Measurements from ENCODE around the gene SPOPL. TPM values are rescaled to one million over a fixed set of nuclear protein-coding genes. Genes with fewer than 3 reads are reported as not detected.

SPOPL gene
- total and polyA plus RNA-seq, 9 of the 15 experiments (the other 6 are each of a cell fraction or from before 2014, with no cell fraction given), result 0.53 to 6.1 (median 4.1) TPM

DNA sequence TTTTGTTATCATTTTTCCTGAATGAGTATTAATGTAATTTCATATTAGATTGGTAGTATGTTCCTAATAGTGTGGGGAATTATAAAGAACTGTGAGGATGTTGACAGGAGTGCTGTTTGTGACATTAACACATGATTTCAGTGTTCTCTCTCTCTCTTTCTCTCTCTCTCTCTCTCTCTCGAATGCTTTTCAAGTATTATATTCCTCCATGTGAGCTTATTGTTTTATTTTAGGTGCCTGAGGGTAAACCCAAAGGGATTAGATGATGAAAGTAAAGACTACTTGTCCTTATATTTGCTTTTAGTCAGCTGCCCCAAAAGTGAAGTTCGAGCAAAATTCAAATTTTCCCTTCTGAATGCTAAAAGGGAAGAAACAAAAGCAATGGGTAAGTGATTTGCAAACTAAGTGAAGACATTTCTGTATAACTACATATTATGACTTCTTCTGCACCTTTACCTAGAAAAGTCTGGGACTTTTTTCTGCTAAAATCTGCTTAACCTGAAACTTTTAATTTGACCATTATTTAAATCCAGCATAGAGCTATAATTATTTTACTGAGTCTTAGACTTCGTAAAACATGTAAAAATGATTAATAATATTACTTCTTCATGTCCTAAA is 49.2 kb downstream of the SPOPL start:
- H3K9ac ChIP-seq (ENCODE audit: insufficient read depth in 1 of 2, low read depth in 2 of 2, low read length in 2 of 2), result no peak overlapping the region
- DNase-seq (ENCODE audit: extremely low read depth in 1 of 4, low spot score in 3 of 4) (no peak), FAIRE-seq (no peak), ATAC-seq (no peak)
- no peak overlapping the region for H3K4me3 ChIP-seq
- no peak overlapping the region for H2AFZ ChIP-seq (ENCODE audit: low read depth, low read length)
- no TSS peak for BruUV-seq (replicated peaks)
- H3K4me1 ChIP-seq (replicated peaks in 1 of 2; ENCODE audit: control insufficient read depth in 2 of 2, insufficient read depth in 2 of 2, low read length in 2 of 2), result no peaks in the 10 kb centered on the region; a peak in 1 of 5 replicates
- H3K36me3 ChIP-seq (ENCODE audit: control insufficient read depth, insufficient read depth, low read length), result no peaks in the 10 kb centered on the region; the same call in 2 of the 3 replicates
- in situ Hi-C loops (cut with MboI) (no loop called here), intact Hi-C loops (cut with micrococcal nuclease) (no loop called here)
- no peaks in the 10 kb centered on the region for H3K27me3 ChIP-seq (ENCODE audit: control insufficient read depth in 2 of 2, insufficient read depth in 2 of 2, low read length in 2 of 2)
- H3K79me2 ChIP-seq (ENCODE audit: control insufficient read depth, insufficient read depth, low read length), result peaks cover 4% of the 10 kb centered on the region; the same call in 1 of the 3 replicates
- H3K9me3 ChIP-seq (replicated peaks; ENCODE audit: control insufficient read depth, insufficient read depth, low read depth, low read length), result no peaks in the 10 kb centered on the region
- H3K4me2 ChIP-seq (ENCODE audit: insufficient read depth, low read length), result no peak overlapping the region
- no peak overlapping the region for H3K27ac ChIP-seq (ENCODE audit: extremely low read depth, low read depth, low read length)
- H4K20me1 ChIP-seq (replicated peaks; ENCODE audit: control insufficient read depth, insufficient read depth, low read length), result no peaks in the 10 kb centered on the region
- H3K9me1 ChIP-seq (ENCODE audit: control insufficient read depth, insufficient read depth, low read length), result no peaks in the 10 kb centered on the region
- CTCF ChIA-PET (ENCODE audit: low intra/inter-chr PET ratio), result no interaction called here
- POLR2A ChIA-PET, result no interaction called here
- WGBS (ENCODE audit: insufficient coverage, low coverage, missing lambda C conversion rate), result 69% methylated on average over 3 of the region's 3 CpGs
- TF ChIP-seq RFX1 (IDR thresholded peaks at IDR 0.05) (no peak), SRF (CRISPR knock-in tag; IDR thresholded peaks at IDR 0.05) (no peak), ARID2 (IDR thresholded peaks at IDR 0.05) (no peak), ATF2 (CRISPR knock-in tag; IDR thresholded peaks at IDR 0.05) (no peak), CBX8 (IDR thresholded peaks at IDR 0.05; ENCODE audit: borderline replicate concordance, extremely low read depth, low read depth, low read length, poor library complexity, severe bottlenecking) (no peak), SRSF1 (IDR thresholded peaks at IDR 0.05; ENCODE audit: low read depth, low read length) (no peak), NR1H2 (CRISPR knock-in tag; IDR thresholded peaks at IDR 0.05) (no peak), U2AF1 (optimal IDR thresholded peaks at IDR 0.05; ENCODE audit: low read depth, low read length) (no peak), ZNF197 (CRISPR knock-in tag; IDR thresholded peaks at IDR 0.05; ENCODE audit: low read depth) (no peak), FOXJ2 (tag; IDR thresholded peaks at IDR 0.05) (no peak), XRCC4 (IDR thresholded peaks at IDR 0.05; ENCODE audit: extremely low read depth, insufficient read depth, insufficient read length) (no peak), POU5F1 (IDR thresholded peaks at IDR 0.05; ENCODE audit: borderline replicate concordance, low read depth, low read length, partially characterized antibody) (no peak), HOMEZ (CRISPR knock-in tag; IDR thresholded peaks at IDR 0.05) (no peak), GTF2F1 (IDR thresholded peaks at IDR 0.05; ENCODE audit: low read depth, low read length) (no peak), STAT5B (CRISPR knock-in tag; IDR thresholded peaks at IDR 0.05) (no peak), SMC3 (conservative IDR thresholded peaks at IDR 0.05; ENCODE audit: insufficient read depth, low read depth, low read length) (no peak)
- TF ChIP-seq, protein P1, sequence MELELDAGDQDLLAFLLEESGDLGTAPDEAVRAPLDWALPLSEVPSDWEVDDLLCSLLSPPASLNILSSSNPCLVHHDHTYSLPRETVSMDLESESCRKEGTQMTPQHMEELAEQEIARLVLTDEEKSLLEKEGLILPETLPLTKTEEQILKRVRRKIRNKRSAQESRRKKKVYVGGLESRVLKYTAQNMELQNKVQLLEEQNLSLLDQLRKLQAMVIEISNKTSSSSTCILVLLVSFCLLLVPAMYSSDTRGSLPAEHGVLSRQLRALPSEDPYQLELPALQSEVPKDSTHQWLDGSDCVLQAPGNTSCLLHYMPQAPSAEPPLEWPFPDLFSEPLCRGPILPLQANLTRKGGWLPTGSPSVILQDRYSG (tag; conservative IDR thresholded peaks at IDR 0.05; ENCODE audit: low read depth), result no peak
